Endodermal cell (in vitro differentiated cells): ENCODE data around the gene GABRR2. TPM values are rescaled to one million over a fixed set of nuclear protein-coding genes. Genes with fewer than 3 reads are reported as not detected.
A peak's percentile ranks its signal among the peaks of the same experiment; 100 is the strongest.

ENCODE experiments used
- DNase-seq: peaks from one replicate; pipeline ENCODE4 v3.0.0-alpha.2; 2017
- H3K27ac ChIP-seq: 2 replicates; pipeline ENCODE4 v1.5.1; 2013; ENCODE audit warnings: mild to moderate bottlenecking, low read depth, low read length, moderate library complexity
- H3K27me3 ChIP-seq: 2 replicates; pipeline ENCODE4 v1.6.1; 2013; ENCODE audit warnings: mild to moderate bottlenecking, low read length, moderate library complexity; ENCODE audit not compliant: insufficient read depth, control insufficient read depth, poor library complexity, severe bottlenecking
- H3K36me3 ChIP-seq: 2 replicates; pipeline ENCODE4 v1.7.0; 2013; ENCODE audit warnings: mild to moderate bottlenecking, low read length, moderate library complexity; ENCODE audit not compliant: control insufficient read depth, insufficient read depth
- H3K4me1 ChIP-seq: one replicate; pipeline ENCODE4 v1.7.0; 2013; ENCODE audit warnings: low read length; ENCODE audit not compliant: control insufficient read depth, insufficient read depth
- H3K4me3 ChIP-seq: 2 replicates; pipeline ENCODE4 v1.5.1; 2013; ENCODE audit warnings: mild to moderate bottlenecking, low read length, moderate library complexity
- H3K9ac ChIP-seq: 2 replicates; pipeline ENCODE4 v1.6.1; 2013; ENCODE audit warnings: mild to moderate bottlenecking, low read length, moderate library complexity; ENCODE audit not compliant: poor library complexity, severe bottlenecking; ENCODE audit errors: extremely low read depth
- H3K9me3 ChIP-seq: 2 replicates; pipeline ENCODE4 v1.6.1; 2013; ENCODE audit warnings: mild to moderate bottlenecking, low read length, moderate library complexity; ENCODE audit not compliant: control insufficient read depth
- H3K27ac Mint-ChIP-seq: 2 replicates; pipeline ENCODE4 v1.8.0; 2020; ENCODE audit warnings: mixed read lengths
- H3K27me3 Mint-ChIP-seq: 2 replicates; pipeline ENCODE4 v1.8.0; 2021; ENCODE audit warnings: mild to moderate bottlenecking, mixed read lengths; ENCODE audit not compliant: insufficient read depth
- H3K36me3 Mint-ChIP-seq: 2 replicates; pipeline ENCODE4 v1.8.0; 2020; ENCODE audit warnings: low read depth, mixed read lengths
- H3K4me1 Mint-ChIP-seq: 2 replicates; pipeline ENCODE4 v1.8.0; 2020; ENCODE audit warnings: mixed read lengths
- H3K4me3 Mint-ChIP-seq: 2 replicates; pipeline ENCODE4 v1.8.0; 2020; ENCODE audit warnings: mild to moderate bottlenecking, moderate library complexity, mixed read lengths
- H3K9me3 Mint-ChIP-seq: 2 replicates; pipeline ENCODE4 v1.8.0; 2020; ENCODE audit warnings: mild to moderate bottlenecking, mixed read lengths
- WGBS, 2 experiments: methylation state at CpG; one replicate each; pipeline versions ENCODE4 v1.1.5 to v1.1.7; 2013; ENCODE audit warnings: missing lambda C conversion rate in 2 of 2, mixed read lengths in 1 of 2; ENCODE audit not compliant: insufficient coverage in 1 of 2, insufficient read length in 1 of 2; 5-methylcytosine and 5-hydroxymethylcytosine counted together
- total RNA-seq, 2 donors: library from RNA; stranded (reverse); fragmentation: NEBNext Ultra II Directional in 1 of 2; extraction: Animal tissue kit (Norgen Biotek cat#: 25700) in 1 of 2; gene quantifications; 2 replicates in 1 of 2; 3 replicates in 1 of 2; pipeline ENCODE4 v1.2.1, GENCODE V29; 2021
- TF ChIP-seq, protein P1 (sequence below): fragments of 200-600 bp; sonication (generic); conservative IDR thresholded peaks from 2 replicates; pipeline ENCODE4 v1.5.0; 2021; ENCODE audit warnings: antibody characterized with exemption, mild to moderate bottlenecking

GABRR2 gene
- total RNA-seq, 2 donors from 2014 or later: 0.15 to 0.27 TPM

DNA sequence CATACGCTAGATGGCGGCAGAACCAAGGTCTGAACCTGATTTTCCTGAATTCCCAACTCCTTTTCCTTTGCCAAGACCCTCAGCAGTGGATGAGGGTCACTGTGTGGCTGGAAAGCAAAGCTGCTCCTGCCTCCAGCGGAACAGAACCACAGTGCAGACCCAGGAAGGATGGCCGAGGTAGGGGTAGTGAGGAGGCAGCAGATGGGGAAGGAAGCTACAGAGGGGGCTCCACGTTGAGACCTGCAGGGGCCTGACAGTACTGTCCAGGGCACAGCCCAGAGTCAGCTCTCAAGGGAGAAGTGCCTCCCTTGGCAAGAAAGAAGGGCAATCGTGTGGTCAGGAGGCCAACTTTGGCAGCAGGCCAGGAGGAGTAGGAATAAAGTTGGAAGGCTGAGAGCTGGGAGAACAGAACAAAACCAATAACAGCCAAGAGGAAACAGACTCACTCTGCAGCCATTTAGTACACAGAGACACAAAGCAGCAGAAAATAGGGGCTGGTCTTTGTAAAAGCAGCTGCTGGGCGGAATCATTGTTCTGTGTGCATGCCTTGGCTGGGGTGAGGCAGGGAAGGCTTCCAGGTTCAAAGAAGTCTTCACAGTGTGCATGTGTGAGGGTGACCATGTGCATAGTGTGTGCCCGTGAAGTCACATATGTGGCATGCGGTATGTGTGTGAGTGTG is 3.1 kb downstream of the GABRR2 start:
- no peaks in the 10 kb centered on the region for H3K9me3 ChIP-seq
- H3K9ac ChIP-seq: no peak overlapping the region
- WGBS, 2 experiments: 56 to 60% methylated on average over 5 to 9 of the region's 9 CpGs
- no peaks in the 10 kb centered on the region for H3K36me3 Mint-ChIP-seq
- peaks cover 5% of the 10 kb centered on the region for H3K4me1 Mint-ChIP-seq
- H3K36me3 ChIP-seq: no peaks in the 10 kb centered on the region
- no peak overlapping the region for H3K4me3 Mint-ChIP-seq
- no peaks in the 10 kb centered on the region for H3K4me1 ChIP-seq
- no peaks in the 10 kb centered on the region for H3K9me3 Mint-ChIP-seq
- peaks cover 4% of the 10 kb centered on the region for H3K27me3 Mint-ChIP-seq
- TF ChIP-seq, protein P1, sequence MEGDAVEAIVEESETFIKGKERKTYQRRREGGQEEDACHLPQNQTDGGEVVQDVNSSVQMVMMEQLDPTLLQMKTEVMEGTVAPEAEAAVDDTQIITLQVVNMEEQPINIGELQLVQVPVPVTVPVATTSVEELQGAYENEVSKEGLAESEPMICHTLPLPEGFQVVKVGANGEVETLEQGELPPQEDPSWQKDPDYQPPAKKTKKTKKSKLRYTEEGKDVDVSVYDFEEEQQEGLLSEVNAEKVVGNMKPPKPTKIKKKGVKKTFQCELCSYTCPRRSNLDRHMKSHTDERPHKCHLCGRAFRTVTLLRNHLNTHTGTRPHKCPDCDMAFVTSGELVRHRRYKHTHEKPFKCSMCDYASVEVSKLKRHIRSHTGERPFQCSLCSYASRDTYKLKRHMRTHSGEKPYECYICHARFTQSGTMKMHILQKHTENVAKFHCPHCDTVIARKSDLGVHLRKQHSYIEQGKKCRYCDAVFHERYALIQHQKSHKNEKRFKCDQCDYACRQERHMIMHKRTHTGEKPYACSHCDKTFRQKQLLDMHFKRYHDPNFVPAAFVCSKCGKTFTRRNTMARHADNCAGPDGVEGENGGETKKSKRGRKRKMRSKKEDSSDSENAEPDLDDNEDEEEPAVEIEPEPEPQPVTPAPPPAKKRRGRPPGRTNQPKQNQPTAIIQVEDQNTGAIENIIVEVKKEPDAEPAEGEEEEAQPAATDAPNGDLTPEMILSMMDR: peak; percentile 85
- H3K27ac Mint-ChIP-seq: no peak overlapping the region
- H3K27me3 ChIP-seq: no peaks in the 10 kb centered on the region
- peak; percentile 91 for DNase-seq
- peak overlapping the region; percentile 81 for H3K27ac ChIP-seq
- H3K4me3 ChIP-seq: no peak overlapping the region

DNA sequence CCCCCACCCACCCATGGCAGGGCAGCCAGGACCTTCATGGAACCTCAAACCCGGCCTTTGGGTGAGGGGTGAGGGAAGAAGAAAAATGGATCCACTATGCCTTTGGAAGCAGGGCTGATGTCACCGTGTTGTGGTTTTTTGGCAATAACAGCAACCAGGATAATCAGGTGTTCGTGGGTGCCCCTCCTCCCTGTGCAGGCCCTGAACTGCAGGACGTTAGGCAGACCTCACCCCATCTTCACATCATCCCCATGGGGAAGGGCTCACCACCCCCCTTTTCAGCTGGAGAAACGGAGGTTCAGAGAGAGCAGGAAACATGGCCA is 3.6 kb downstream of the GABRR2 start:
- TF ChIP-seq, protein P1: no peak
- H3K4me1 ChIP-seq: no peaks in the 10 kb centered on the region
- no peak overlapping the region for H3K9ac ChIP-seq
- Mint-ChIP-seq H3K9me3 (no peaks in the 10 kb centered on the region), H3K4me3 (no peak overlapping the region), H3K27me3 (peaks cover 4% of the 10 kb centered on the region), H3K4me1 (peaks cover 1% of the 10 kb centered on the region), H3K27ac (no peak overlapping the region), H3K36me3 (no peaks in the 10 kb centered on the region)
- H3K9me3 ChIP-seq: no peaks in the 10 kb centered on the region
- H3K4me3 ChIP-seq: no peak overlapping the region
- H3K27me3 ChIP-seq: no peaks in the 10 kb centered on the region
- whole genome bisulfite sequencing, 2 experiments: 50 to 51% methylated on average over 1 to 5 of the region's 5 CpGs
- no peak for DNase-seq
- H3K36me3 ChIP-seq: no peaks in the 10 kb centered on the region
- H3K27ac ChIP-seq: no peak overlapping the region

DNA sequence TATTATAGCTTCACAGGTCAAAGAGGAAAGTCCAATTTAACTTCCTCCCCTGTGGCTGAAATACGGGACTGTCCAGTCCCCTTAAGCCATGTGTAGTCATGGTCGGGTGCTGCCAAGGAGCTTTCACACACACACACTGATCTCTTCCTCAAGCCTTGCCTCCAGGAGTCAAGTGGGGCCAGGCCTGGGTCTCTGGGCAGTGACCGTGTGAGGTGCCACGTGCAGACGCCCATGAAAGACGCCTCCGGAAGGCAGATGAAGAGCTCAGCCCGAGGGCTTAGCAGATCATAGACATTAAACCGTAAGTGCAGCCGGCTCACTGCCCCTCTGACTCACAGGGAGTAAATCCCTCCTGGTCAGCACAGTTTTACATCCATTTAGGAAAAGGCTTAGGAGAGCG is 4.2 kb downstream of the GABRR2 start:
- H3K27ac Mint-ChIP-seq: no peak overlapping the region

More for the DNA sequence above, 4.2 kb downstream of the GABRR2 start:
- DNase-seq: no peak
- Mint-ChIP-seq H3K36me3 (no peaks in the 10 kb centered on the region), H3K9me3 (no peaks in the 10 kb centered on the region), H3K27me3 (peaks cover 4% of the 10 kb centered on the region), H3K4me3 (no peak overlapping the region), H3K4me1 (peaks cover 1% of the 10 kb centered on the region)
- Histone ChIP-seq H3K9ac (no peak overlapping the region), H3K36me3 (no peaks in the 10 kb centered on the region), H3K4me3 (no peak overlapping the region), H3K27me3 (no peaks in the 10 kb centered on the region), H3K27ac (no peak overlapping the region), H3K9me3 (no peaks in the 10 kb centered on the region), H3K4me1 (no peaks in the 10 kb centered on the region)
- TF ChIP-seq, protein P1: no peak
- 74 to 77% methylated on average over 6 to 11 of the region's 11 CpGs for WGBS, 2 experiments
